Muscle layer of duodenum (tissue), 2 donors: ENCODE results near the gene IMMT.
"Not testable (repeated sequence)": the region's sequence is repeated elsewhere in the genome, so short reads cannot be mapped to it uniquely, and the experiment has no call there.

Experiments used
- H3K27ac ChIP-seq: one replicate; pipeline ENCODE4 v1.7.0; 2013; ENCODE audit warnings: mild to moderate bottlenecking, low read length
- H3K27me3 ChIP-seq: one replicate; pipeline ENCODE4 v1.7.0; 2013; ENCODE audit warnings: low read depth, mild to moderate bottlenecking, control low read depth, low read length
- H3K36me3 ChIP-seq, 2 donors: one replicate each; pipeline ENCODE4 v1.7.0; 2013; ENCODE audit warnings: low read length in 2 of 2, control low read depth in 1 of 2, mild to moderate bottlenecking in 1 of 2; ENCODE audit not compliant: insufficient read depth in 2 of 2, control insufficient read depth in 1 of 2
- H3K4me1 ChIP-seq, 2 donors: one replicate each; pipeline ENCODE4 v1.7.0; 2013; ENCODE audit warnings: low read length in 2 of 2, mild to moderate bottlenecking in 2 of 2, control low read depth in 1 of 2, moderate library complexity in 1 of 2; ENCODE audit not compliant: insufficient read depth in 2 of 2, control insufficient read depth in 1 of 2
- H3K4me3 ChIP-seq, 2 donors: one replicate each; pipeline ENCODE4 v1.7.0; 2013; ENCODE audit warnings: low read length in 2 of 2, low read depth in 1 of 2, mild to moderate bottlenecking in 1 of 2
- H3K9me3 ChIP-seq, 2 donors: one replicate each; pipeline ENCODE4 v1.7.0; 2013; ENCODE audit warnings: low read length in 2 of 2, control low read depth in 1 of 2, mild to moderate bottlenecking in 1 of 2; ENCODE audit not compliant: control insufficient read depth in 1 of 2
- donor health status: healthy.

The IMMT gene

DNA sequence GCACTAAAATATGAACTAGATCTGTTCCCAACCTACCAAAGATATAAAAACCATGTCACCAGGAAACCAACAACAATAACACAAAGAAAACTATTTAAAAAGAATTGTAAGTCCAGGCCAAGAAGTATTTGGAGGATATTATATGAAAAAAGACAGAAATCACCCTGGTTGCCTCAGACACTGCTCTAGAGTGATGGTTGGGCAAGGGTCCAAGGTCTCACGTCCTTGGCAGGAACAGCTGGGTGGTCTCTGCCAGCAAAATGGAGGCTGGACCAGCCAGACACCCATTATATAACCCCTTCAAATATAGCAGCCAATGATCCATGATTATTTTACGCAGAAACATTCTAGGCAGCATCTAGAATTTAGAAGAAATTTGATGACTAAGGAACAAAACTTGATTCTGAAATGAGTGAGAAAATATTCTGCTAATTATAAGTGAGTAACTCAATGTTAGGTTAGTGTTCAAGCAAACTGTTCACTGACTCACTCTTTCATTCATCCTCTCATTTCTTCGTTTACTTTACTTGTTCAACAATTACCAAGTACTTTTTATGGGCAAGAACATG lies 39.4 kb upstream of the IMMT start:
- H3K36me3 ChIP-seq = no peaks in the 10 kb centered on the region
- peaks cover 0 to 15% of the 10 kb centered on the region in 2 donors for H3K4me1 ChIP-seq
- no peak overlapping the region for H3K4me3 ChIP-seq
- no peaks in the 10 kb centered on the region for H3K9me3 ChIP-seq
- no peaks in the 10 kb centered on the region for H3K27me3 ChIP-seq
- peak overlapping the region; percentile 37 for H3K27ac ChIP-seq

DNA sequence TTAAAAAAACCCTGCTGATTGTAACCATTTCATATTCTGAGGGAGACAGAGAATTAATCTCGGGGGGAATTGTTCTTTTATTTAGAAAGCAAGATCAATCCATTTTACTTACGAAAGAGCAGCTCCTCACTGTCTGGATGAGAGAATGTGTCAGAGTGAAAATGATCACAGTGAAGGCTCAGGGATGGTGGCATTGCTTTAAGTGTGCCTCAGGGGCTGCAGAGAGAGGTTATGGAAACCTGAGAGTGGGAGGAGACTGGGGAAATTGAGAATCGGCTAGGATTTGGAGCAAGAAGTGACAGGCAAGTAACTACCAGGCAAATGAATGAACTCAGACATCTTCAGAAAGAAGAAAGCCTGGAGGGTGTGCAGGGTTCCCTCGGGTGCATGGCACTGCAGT lies 38.2 kb upstream of the IMMT start:
- no peak overlapping the region for H3K27ac ChIP-seq
- no peaks in the 10 kb centered on the region for H3K9me3 ChIP-seq
- no peaks in the 10 kb centered on the region for H3K36me3 ChIP-seq
- peaks cover 0 to 15% of the 10 kb centered on the region in 2 donors for H3K4me1 ChIP-seq
- no peaks in the 10 kb centered on the region for H3K27me3 ChIP-seq
- no peak overlapping the region for H3K4me3 ChIP-seq

DNA sequence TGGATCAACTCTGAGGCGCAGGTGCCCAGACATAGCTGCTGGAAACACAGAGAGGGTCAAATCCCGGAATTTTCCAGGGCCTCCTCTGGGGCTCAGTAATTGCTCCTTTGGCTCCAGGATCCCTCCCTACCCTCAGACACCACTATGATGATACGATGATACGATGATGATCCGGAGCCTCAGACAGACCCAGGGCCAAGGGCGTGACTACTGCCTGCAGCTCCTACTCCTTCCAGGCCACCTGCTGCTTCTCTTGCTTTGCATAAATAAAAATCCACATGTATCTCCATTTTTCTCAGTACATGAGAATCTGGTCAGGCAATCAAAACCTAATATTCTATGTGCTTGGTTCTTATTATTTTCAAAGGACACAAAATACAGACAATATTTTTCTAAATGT lies 37.6 kb upstream of the IMMT start:
- no peaks in the 10 kb centered on the region for H3K36me3 ChIP-seq
- H3K4me3 ChIP-seq = no peak overlapping the region
- no peak overlapping the region for H3K27ac ChIP-seq
- H3K4me1 ChIP-seq = peaks cover 0 to 12% of the 10 kb centered on the region in 2 donors
- H3K9me3 ChIP-seq = no peaks in the 10 kb centered on the region
- no peaks in the 10 kb centered on the region for H3K27me3 ChIP-seq

DNA sequence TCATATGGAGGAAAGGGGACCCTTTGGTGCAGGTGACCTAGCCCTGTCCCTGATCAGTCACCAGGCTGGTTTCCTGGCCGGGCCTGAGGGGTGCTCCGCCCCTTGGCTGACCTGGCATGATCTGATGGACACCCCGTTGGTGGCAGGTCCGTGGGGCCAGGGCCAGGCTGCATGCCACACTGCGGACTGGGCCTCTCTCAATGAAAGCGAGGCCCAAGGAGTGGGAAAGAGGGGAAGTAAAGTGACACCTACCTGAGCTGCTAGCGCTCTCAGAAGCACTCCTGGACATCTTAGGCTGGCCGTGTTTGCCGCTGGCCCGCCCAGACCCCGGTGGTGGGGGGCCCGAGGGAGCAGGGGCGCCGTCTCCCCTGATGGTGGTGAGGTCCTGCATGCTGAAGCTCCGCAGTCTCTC lies 37.1 kb upstream of the IMMT start:
- no peak overlapping the region for H3K27ac ChIP-seq
- peaks cover 0 to 12% of the 10 kb centered on the region in 2 donors for H3K4me1 ChIP-seq
- H3K4me3 ChIP-seq = no peak overlapping the region
- no peaks in the 10 kb centered on the region for H3K27me3 ChIP-seq
- no peaks in the 10 kb centered on the region for H3K9me3 ChIP-seq
- no peaks in the 10 kb centered on the region for H3K36me3 ChIP-seq

DNA sequence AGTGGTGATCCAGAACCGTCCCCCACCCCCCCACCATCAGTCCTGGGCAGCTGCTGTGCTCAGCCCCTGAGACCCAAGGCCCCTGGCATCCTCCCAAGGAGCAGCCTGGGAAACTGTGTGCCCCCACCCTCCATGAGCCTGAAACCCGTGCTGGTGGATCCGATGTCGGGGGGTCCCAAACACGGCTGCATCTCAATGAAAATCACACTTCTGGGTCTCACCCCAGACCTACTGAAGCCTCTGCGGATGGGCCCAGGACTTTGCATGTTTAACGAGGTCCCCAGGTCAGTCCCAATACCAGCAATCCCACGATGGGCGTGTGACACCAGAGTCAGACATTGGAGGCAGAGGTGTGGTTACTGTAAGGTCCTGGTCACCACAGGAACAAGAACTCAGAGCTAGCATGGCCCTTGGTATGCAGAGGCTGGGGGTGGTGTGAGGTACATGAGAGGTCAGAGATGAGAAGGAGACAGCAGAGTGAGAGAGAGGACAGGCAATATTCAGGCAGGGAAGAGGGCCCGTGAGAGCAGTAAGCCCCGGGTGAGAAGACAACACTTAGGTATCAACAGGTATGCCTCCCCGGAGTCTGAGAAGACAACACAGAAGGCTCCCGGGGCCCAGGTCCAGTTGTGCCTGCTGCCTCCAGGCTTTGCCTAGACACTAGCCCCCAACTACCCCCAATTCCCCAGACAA lies 36.6 kb upstream of the IMMT start:
- Histone ChIP-seq H3K27ac (no peak overlapping the region), H3K4me1 (peaks cover 0 to 12% of the 10 kb centered on the region in 2 donors), H3K36me3 (no peaks in the 10 kb centered on the region), H3K9me3 (no peaks in the 10 kb centered on the region), H3K4me3 (no peak overlapping the region), H3K27me3 (no peaks in the 10 kb centered on the region)

DNA sequence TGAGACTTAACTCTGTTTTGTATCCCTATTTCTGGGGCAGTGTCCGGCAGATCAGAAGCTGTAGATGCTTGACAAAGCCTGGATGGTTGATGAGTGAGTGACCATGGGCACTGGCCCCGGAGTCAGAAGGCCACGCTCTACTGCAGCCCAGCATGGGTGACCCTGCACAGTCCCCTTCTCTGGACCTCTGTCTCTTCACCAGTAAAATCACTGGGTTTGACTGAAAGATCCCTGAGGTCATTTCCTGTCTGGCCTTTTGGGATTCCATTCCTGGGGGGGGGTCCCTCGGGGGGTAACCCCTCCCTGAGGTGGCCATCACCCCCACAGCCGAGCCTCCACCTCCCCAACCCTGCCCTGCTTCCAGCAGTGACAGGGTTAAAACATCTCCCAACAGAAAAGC lies 35.7 kb upstream of the IMMT start:
- Histone ChIP-seq H3K27me3 (no peaks in the 10 kb centered on the region), H3K4me3 (no peak overlapping the region), H3K4me1 (peaks cover 0 to 12% of the 10 kb centered on the region in 2 donors), H3K27ac (no peak overlapping the region), H3K36me3 (no peaks in the 10 kb centered on the region), H3K9me3 (no peaks in the 10 kb centered on the region)

DNA sequence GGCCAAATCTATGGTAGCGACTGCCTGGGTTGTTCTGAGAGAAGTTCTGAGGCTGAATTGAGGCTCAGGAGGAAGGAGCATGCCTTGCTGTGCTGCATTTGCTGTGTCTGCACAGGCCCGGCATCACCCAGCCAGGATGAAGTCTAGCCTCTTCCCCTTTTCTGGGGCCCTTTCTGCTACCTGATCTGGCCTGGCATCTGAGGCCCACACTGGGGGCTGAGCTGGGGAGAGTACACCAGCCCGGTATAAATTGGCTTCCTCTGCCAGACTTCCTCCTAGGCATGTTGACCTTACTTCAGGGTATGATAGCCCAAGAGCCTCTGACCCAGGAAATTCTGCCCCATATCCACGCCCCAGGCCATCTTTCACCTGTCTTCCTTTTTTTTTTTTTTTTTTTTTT lies 34.0 kb upstream of the IMMT start:
- Histone ChIP-seq H3K4me3 (no peak overlapping the region), H3K27me3 (no peaks in the 10 kb centered on the region), H3K36me3 (no peaks in the 10 kb centered on the region), H3K27ac (no peak overlapping the region), H3K9me3 (no peaks in the 10 kb centered on the region), H3K4me1 (peaks cover 0 to 18% of the 10 kb centered on the region in 2 donors)

DNA sequence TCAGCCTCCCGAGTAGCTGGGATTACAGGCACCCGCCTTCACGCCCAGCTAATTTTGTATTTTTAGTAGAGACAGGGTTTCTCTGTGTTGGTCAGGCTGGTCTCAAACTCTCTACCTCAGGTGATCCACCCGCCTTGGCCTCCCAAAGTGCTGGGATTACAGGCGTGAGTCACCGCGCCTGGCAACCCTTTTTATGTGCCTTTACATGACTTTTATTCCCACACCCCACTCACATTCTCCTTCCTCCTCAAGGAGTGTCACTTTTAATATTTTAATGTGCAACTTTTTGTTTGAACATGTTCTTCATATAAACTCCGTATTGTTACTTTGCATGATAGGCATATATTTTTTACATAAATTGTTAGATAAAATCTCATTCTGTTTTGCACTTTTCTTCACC lies 33.3 kb upstream of the IMMT start:
- H3K4me3 ChIP-seq = not testable (repeated sequence)

DNA sequence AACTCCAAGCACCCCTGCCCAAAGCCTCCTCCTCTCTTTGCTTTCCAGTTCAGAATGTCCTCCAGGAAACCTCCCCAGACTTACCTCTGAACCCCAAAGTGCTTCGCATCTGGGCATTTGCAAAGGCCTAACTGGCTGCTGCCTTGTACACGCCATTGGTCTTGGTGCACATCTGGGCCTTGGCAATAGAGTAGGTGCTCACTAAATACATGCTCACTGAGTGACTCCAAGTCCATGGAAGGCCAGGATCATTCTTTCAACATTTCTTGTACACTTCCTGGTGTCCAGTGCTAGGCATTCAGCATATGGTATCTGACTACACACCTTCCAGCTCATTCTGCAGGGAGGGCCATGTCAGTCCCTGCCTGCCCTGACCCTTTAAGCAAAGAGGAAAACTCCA lies 32.4 kb upstream of the IMMT start:
- Histone ChIP-seq H3K36me3 (no peaks in the 10 kb centered on the region), H3K27ac (no peak overlapping the region), H3K4me3 (no peak overlapping the region), H3K9me3 (no peaks in the 10 kb centered on the region), H3K27me3 (no peaks in the 10 kb centered on the region), H3K4me1 (peaks cover 2 to 25% of the 10 kb centered on the region in 2 donors)

More for the DNA sequence above, 33.3 kb upstream of the IMMT start:
- H3K36me3 ChIP-seq, H3K27me3 ChIP-seq, H3K9me3 ChIP-seq, H3K27ac ChIP-seq: not testable (repeated sequence)
- H3K4me1 ChIP-seq = peaks cover 0 to 18% of the 10 kb centered on the region in 2 donors

DNA sequence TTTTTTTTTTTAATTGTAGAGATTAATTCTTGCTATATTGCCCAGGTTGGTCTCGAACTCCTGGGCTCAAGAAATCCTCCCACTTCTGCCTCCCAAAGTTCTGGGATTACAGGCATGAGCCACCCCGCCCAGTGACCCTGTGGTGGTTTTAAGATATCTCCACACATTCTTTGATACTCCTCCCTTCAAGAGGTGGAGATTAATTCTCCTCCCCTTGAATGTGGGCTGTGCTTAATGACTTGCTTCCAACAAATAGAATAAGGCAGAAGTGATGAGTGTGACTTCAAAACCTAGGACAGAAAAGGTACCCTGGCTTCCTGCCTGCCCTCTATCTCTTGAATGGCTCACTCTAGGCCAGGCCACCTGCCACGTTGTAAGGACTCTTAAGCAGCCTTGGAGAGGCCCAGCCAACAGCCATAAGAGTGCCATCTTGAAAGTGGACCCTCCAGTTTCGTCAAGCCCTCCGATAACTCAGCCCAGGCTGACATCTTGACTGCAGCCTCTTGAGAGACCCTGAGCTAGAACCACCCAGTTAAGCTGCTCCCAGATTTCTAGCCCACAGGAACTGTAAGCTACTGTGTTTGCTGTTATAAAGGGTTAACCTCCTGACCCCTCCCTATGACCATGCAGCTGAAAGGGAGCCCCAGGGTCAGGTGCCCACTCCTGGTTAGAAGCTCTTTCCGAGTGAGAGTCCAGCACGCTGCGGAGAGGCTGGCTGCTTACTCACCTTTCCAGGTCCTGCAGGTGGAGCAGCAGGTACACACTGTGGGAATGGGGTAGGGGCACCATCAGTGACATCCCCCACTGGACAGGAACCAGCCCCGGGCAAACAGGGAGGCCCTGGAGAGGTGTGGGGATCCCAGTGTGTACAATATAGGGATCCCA lies 31.6 kb upstream of the IMMT start:
- no peak overlapping the region for H3K4me3 ChIP-seq
- H3K36me3 ChIP-seq = no peaks in the 10 kb centered on the region
- H3K9me3 ChIP-seq = no peaks in the 10 kb centered on the region
- H3K27me3 ChIP-seq = no peaks in the 10 kb centered on the region
- peaks cover 6 to 34% of the 10 kb centered on the region in 2 donors for H3K4me1 ChIP-seq
- no peak overlapping the region for H3K27ac ChIP-seq

DNA sequence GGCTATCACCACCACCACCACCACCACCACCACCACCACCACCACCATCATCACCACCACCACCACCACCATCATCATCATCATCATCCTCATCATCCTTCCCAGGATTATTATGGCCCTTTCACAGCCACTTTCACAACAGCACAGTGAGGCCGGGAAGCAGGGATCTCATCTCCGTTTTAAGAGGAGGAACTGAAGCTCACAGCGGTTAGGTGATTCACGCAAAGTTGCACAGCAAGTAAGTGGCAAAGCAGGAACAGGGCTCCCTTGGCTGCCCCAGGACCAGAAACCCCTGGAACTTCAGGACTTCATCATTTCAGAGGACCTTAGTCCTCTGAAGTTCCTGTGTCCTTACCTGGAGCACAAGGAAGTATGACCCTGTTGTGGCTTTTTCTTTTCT lies 30.8 kb upstream of the IMMT start:
- Histone ChIP-seq H3K27ac (no peak overlapping the region), H3K36me3 (no peaks in the 10 kb centered on the region), H3K4me1 (peaks cover 6 to 41% of the 10 kb centered on the region in 2 donors)

More for the DNA sequence above, 30.8 kb upstream of the IMMT start:
- H3K9me3 ChIP-seq = no peaks in the 10 kb centered on the region
- no peaks in the 10 kb centered on the region for H3K27me3 ChIP-seq
- no peak overlapping the region for H3K4me3 ChIP-seq
